Hepatocyte (in vitro differentiated cells): ENCODE data around the gene CCNI2.

Experiments
- EZH2 ChIP-seq: fragments of 200-600 bp; sonication (generic); IDR thresholded peaks from 2 replicates; pipeline ENCODE4 v1.6.1; 2016; ENCODE audit warnings: antibody characterized with exemption, mild to moderate bottlenecking, borderline replicate concordance
- EZH2phosphoT487 ChIP-seq: fragments of 200-600 bp; sonication (generic); IDR thresholded peaks from one replicate; pipeline ENCODE4 v1.6.1; 2018; ENCODE audit warnings: antibody characterized with exemption, mild to moderate bottlenecking, low read depth, moderate library complexity; ENCODE audit not compliant: unreplicated experiment, severe bottlenecking
- TF ChIP-seq, protein P1 (sequence below): fragments of 200-600 bp; sonication (generic); IDR thresholded peaks from 2 replicates; pipeline ENCODE4 v1.5.1; 2016; ENCODE audit warnings: antibody characterized with exemption, mild to moderate bottlenecking; ENCODE audit not compliant: poor library complexity

- TF ChIP-seq, protein P1, sequence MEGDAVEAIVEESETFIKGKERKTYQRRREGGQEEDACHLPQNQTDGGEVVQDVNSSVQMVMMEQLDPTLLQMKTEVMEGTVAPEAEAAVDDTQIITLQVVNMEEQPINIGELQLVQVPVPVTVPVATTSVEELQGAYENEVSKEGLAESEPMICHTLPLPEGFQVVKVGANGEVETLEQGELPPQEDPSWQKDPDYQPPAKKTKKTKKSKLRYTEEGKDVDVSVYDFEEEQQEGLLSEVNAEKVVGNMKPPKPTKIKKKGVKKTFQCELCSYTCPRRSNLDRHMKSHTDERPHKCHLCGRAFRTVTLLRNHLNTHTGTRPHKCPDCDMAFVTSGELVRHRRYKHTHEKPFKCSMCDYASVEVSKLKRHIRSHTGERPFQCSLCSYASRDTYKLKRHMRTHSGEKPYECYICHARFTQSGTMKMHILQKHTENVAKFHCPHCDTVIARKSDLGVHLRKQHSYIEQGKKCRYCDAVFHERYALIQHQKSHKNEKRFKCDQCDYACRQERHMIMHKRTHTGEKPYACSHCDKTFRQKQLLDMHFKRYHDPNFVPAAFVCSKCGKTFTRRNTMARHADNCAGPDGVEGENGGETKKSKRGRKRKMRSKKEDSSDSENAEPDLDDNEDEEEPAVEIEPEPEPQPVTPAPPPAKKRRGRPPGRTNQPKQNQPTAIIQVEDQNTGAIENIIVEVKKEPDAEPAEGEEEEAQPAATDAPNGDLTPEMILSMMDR = no peak
- TF ChIP-seq EZH2 (no peak), EZH2phosphoT487 (no peak)
Observed at GRCh38 chr5:132770476-132771159, 23.4 kb downstream of the CCNI2 start.
